ENCODE data around the gene PABPC1L. TPM values are rescaled to one million over a fixed set of nuclear protein-coding genes. Genes with fewer than 3 reads are reported as not detected.
A peak's percentile ranks its signal among the peaks of the same experiment; 100 is the strongest.

PABPC1L gene
- total and polyA plus RNA-seq, 2 of the 13 experiments (the other 11 are each of a cell fraction or from before 2014, with no cell fraction given): 30.8 to 252 TPM

DNA sequence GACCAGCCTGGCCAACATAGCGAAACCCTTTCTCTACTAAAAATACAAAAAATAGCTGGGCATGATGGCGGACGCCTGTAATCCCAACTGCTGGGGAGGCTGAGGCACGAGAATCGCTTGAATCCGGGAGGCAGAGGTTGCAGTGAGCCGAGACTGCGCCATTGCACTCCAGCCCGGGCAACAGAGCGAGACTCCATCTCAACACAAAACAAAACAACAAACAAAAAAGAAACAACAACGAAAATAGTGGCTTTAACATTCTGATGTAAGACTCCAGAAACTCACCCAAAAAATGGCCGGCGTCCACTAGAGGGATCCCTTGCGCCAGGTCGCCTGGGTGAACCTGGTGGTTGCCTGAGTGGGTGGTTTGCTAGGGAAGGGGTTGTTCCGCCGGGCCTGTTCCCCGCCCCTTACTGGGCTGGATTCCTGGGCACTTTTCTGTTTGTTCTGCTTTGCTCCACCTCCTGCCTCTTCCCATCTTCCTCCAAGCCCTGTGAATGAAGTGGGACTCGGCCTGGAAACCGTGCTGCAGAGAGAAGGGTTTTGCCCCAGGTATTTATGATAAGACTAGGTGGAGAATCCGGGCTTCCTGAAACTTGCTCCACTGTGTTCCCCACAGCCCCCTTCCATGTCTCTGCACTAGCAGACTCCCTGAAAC, 1.5 kb downstream of the PABPC1L start (continued):
- TF ChIP-seq, protein P1, sequence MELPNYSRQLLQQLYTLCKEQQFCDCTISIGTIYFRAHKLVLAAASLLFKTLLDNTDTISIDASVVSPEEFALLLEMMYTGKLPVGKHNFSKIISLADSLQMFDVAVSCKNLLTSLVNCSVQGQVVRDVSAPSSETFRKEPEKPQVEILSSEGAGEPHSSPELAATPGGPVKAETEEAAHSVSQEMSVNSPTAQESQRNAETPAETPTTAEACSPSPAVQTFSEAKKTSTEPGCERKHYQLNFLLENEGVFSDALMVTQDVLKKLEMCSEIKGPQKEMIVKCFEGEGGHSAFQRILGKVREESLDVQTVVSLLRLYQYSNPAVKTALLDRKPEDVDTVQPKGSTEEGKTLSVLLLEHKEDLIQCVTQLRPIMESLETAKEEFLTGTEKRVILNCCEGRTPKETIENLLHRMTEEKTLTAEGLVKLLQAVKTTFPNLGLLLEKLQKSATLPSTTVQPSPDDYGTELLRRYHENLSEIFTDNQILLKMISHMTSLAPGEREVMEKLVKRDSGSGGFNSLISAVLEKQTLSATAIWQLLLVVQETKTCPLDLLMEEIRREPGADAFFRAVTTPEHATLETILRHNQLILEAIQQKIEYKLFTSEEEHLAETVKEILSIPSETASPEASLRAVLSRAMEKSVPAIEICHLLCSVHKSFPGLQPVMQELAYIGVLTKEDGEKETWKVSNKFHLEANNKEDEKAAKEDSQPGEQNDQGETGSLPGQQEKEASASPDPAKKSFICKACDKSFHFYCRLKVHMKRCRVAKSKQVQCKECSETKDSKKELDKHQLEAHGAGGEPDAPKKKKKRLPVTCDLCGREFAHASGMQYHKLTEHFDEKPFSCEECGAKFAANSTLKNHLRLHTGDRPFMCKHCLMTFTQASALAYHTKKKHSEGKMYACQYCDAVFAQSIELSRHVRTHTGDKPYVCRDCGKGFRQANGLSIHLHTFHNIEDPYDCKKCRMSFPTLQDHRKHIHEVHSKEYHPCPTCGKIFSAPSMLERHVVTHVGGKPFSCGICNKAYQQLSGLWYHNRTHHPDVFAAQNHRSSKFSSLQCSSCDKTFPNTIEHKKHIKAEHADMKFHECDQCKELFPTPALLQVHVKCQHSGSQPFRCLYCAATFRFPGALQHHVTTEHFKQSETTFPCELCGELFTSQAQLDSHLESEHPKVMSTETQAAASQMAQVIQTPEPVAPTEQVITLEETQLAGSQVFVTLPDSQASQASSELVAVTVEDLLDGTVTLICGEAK (IDR thresholded peaks at IDR 0.05): no peak
- TF ChIP-seq, protein P1 (CRISPR knock-in tag; IDR thresholded peaks at IDR 0.05): no peak
- TF ChIP-seq RNF2 (conservative IDR thresholded peaks at IDR 0.05; ENCODE audit: low read depth) (no peak), RBFOX2 (IDR thresholded peaks at IDR 0.05; ENCODE audit: low read depth, low read length) (peak; percentile 53; the same call in 1 of the 2 replicates), ZNF749 (CRISPR knock-in tag; IDR thresholded peaks at IDR 0.05; ENCODE audit: borderline replicate concordance) (no peak; the same call in 1 of the 2 replicates), ZNF720 (CRISPR knock-in tag; IDR thresholded peaks at IDR 0.05) (no peak), ATAD3A (CRISPR knock-in tag; IDR thresholded peaks at IDR 0.05) (no peak), ZNF296 (CRISPR knock-in tag; conservative IDR thresholded peaks at IDR 0.05) (no peak), NCOA5 (CRISPR knock-in tag; IDR thresholded peaks at IDR 0.05) (no peak), E2F1 (CRISPR knock-in tag; IDR thresholded peaks at IDR 0.05) (0 out of 2 replicates have a peak, but pooled peaks have one; percentile 36), MED1 (CRISPR knock-in tag; IDR thresholded peaks at IDR 0.05) (peak; percentile 80), ZNF574 (CRISPR knock-in tag; IDR thresholded peaks at IDR 0.05) (peak; percentile 87), ZNF230 (CRISPR knock-in tag; IDR thresholded peaks at IDR 0.05) (no peak), MBNL3 (CRISPR knock-in tag; conservative IDR thresholded peaks at IDR 0.05) (no peak), MIER3 (CRISPR knock-in tag; IDR thresholded peaks at IDR 0.05; ENCODE audit: borderline replicate concordance) (no peak)

All from HepG2 (cell line).